ENCODE results near the gene GAB4. TPM values are rescaled to one million over a fixed set of nuclear protein-coding genes. Genes with fewer than 3 reads are reported as not detected.

Gene GAB4
- total RNA-seq, 1 donor from 2014 or later: not detected

- FAIRE-seq (no peak), DNase-seq (ENCODE audit: low read depth) (no peak)
- TF ChIP-seq CTCF (IDR thresholded peaks at IDR 0.05; ENCODE audit: insufficient read depth, low read depth, low read length) (no peak), EZH2 (IDR thresholded peaks at IDR 0.05; ENCODE audit: insufficient read depth, low read length) (no peak)
- no peak overlapping the region for H3K4me3 Mint-ChIP-seq (ENCODE audit: unreplicated experiment)
- H3K27me3 Mint-ChIP-seq (ENCODE audit: low read depth, unreplicated experiment): peaks cover 4% of the 10 kb centered on the region
- no peak overlapping the region for H3K27ac ChIP-seq (ENCODE audit: low read depth, low read length)
- H2AFZ ChIP-seq (ENCODE audit: low read depth, low read length): no peak overlapping the region
- H3K36me3 ChIP-seq (ENCODE audit: insufficient read depth, low read length): no peaks in the 10 kb centered on the region
- H3K4me1 Mint-ChIP-seq (ENCODE audit: low read depth, unreplicated experiment): no peaks in the 10 kb centered on the region
- no peak overlapping the region for H3K4me2 ChIP-seq (ENCODE audit: low read length)
- no peaks in the 10 kb centered on the region for H3K79me2 ChIP-seq (ENCODE audit: insufficient read depth, low read length)
- H3K27me3 ChIP-seq (ENCODE audit: insufficient read depth, low read length): no peaks in the 10 kb centered on the region
- H3K9me3 Mint-ChIP-seq (ENCODE audit: unreplicated experiment): peaks cover 2% of the 10 kb centered on the region
- H4K20me1 ChIP-seq (ENCODE audit: insufficient read depth, low read length): no peaks in the 10 kb centered on the region
- H3K4me1 ChIP-seq (ENCODE audit: insufficient read depth, low read length): no peaks in the 10 kb centered on the region
- no peak overlapping the region for H3K27ac Mint-ChIP-seq (ENCODE audit: unreplicated experiment)
- no peaks in the 10 kb centered on the region for H3K9me3 ChIP-seq (ENCODE audit: insufficient read depth, low read depth, low read length)
- no peaks in the 10 kb centered on the region for H3K36me3 Mint-ChIP-seq (ENCODE audit: low read depth, unreplicated experiment)
- H3K4me3 ChIP-seq (ENCODE audit: insufficient read depth, low read depth, low read length): no peak overlapping the region
- H3K9ac ChIP-seq (ENCODE audit: low read length): no peak overlapping the region
Measured at GRCh38 chr22:16914006-16914405, 94.0 kb downstream of the GAB4 start.

GRCh38 chr22:16912281-16912680, 95.7 kb downstream of the GAB4 start:
- Histone ChIP-seq H3K36me3 (ENCODE audit: insufficient read depth, low read length) (no peaks in the 10 kb centered on the region), H3K9ac (ENCODE audit: low read length) (no peak overlapping the region), H3K9me3 (ENCODE audit: insufficient read depth, low read depth, low read length) (no peaks in the 10 kb centered on the region), H2AFZ (ENCODE audit: low read depth, low read length) (no peak overlapping the region), H3K27ac (ENCODE audit: low read depth, low read length) (no peak overlapping the region), H3K79me2 (ENCODE audit: insufficient read depth, low read length) (no peaks in the 10 kb centered on the region), H4K20me1 (ENCODE audit: insufficient read depth, low read length) (no peaks in the 10 kb centered on the region), H3K27me3 (ENCODE audit: insufficient read depth, low read length) (no peaks in the 10 kb centered on the region), H3K4me1 (ENCODE audit: insufficient read depth, low read length) (no peaks in the 10 kb centered on the region), H3K4me3 (ENCODE audit: insufficient read depth, low read depth, low read length) (no peak overlapping the region), H3K4me2 (ENCODE audit: low read length) (no peak overlapping the region)
- no peaks in the 10 kb centered on the region for H3K4me1 Mint-ChIP-seq (ENCODE audit: low read depth, unreplicated experiment)
- H3K36me3 Mint-ChIP-seq (ENCODE audit: low read depth, unreplicated experiment): no peaks in the 10 kb centered on the region
- H3K4me3 Mint-ChIP-seq (ENCODE audit: unreplicated experiment): no peak overlapping the region
- no peak for FAIRE-seq
- DNase-seq (ENCODE audit: low read depth): no peak
- H3K9me3 Mint-ChIP-seq (ENCODE audit: unreplicated experiment): no peaks in the 10 kb centered on the region
- peaks cover 7% of the 10 kb centered on the region for H3K27me3 Mint-ChIP-seq (ENCODE audit: low read depth, unreplicated experiment)
- H3K27ac Mint-ChIP-seq (ENCODE audit: unreplicated experiment): no peak overlapping the region
- no peak for TF ChIP-seq CTCF (IDR thresholded peaks at IDR 0.05; ENCODE audit: insufficient read depth, low read depth, low read length)
- TF ChIP-seq EZH2 (IDR thresholded peaks at IDR 0.05; ENCODE audit: insufficient read depth, low read length): no peak

Other genes with a start within 250 kb of the GAB4 start
- not detected in 2 replicates for gene XKR3, start 182.8 kb downstream of the GAB4 start, total RNA-seq
- gene IL17RA, start 76.8 kb upstream of the GAB4 start, total RNA-seq: 21.5 and 26.7 TPM in 2 replicates
- 1.6 and 1.9 TPM in 2 replicates for gene TMEM121B, start 113.1 kb upstream of the GAB4 start, total RNA-seq
- 27.6 and 28.8 TPM in 2 replicates for gene HDHD5, start 151.1 kb upstream of the GAB4 start, total RNA-seq
- gene ADA2, start 211.2 kb upstream of the GAB4 start, total RNA-seq: 5.0 and 6.4 TPM in 2 replicates

Data from astrocyte (in vitro differentiated cells and primary cell).